Coronary artery (tissue), 2 donors: Measurements from ENCODE around the gene OR1D2.
"Not testable (repeated sequence)": the region's sequence is repeated elsewhere in the genome, so short reads cannot be mapped to it uniquely, and the experiment has no call there.

Experiments used
- DNase-seq: peaks from one replicate; pipeline ENCODE4 v3.0.0-alpha.2; 2017; ENCODE audit warnings: low spot score
- H3K27ac ChIP-seq, 2 donors: fragments of 200-600 bp; sonication (generic); one replicate each; pipeline ENCODE4 v1.5.1; 2016 to 2019
- H3K4me3 ChIP-seq: fragments of 200-600 bp; sonication (generic); 2 replicates; pipeline ENCODE4 v1.5.1; 2016; ENCODE audit warnings: mild to moderate bottlenecking, moderate library complexity
- TF ChIP-seq, protein P1 (sequence below): fragments of 200-600 bp; sonication (generic); IDR thresholded peaks from one replicate; pipeline ENCODE4 v1.5.1; 2019; ENCODE audit warnings: antibody characterized with exemption

OR1D2 gene, protein sequence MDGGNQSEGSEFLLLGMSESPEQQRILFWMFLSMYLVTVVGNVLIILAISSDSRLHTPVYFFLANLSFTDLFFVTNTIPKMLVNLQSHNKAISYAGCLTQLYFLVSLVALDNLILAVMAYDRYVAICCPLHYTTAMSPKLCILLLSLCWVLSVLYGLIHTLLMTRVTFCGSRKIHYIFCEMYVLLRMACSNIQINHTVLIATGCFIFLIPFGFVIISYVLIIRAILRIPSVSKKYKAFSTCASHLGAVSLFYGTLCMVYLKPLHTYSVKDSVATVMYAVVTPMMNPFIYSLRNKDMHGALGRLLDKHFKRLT

DNA sequence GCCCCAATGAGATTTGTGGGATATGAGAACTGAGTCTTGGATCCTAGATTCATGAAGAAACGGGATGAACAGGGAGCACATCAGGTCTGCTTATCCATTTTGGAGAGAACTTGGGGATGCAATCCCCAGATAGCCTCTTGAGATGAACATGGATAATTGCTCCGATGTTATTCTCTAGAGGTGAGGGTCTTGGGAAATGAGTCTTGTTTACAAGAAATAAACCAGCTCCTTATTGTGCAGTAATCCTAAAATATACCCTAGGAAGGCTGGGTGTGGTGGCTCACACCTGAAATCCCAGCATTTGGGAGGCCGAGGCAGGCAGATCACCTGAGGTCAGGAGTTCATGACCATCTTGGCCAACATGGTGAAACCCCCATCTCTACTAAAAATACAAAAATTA lies at the start of gene OR1D2:
OR1D2 (minus strand) TSS at position 101 of the 400 bp plus-strand sequence. CDS start 11,426 bp downstream, outside the sequence.
- TF ChIP-seq, protein P1, sequence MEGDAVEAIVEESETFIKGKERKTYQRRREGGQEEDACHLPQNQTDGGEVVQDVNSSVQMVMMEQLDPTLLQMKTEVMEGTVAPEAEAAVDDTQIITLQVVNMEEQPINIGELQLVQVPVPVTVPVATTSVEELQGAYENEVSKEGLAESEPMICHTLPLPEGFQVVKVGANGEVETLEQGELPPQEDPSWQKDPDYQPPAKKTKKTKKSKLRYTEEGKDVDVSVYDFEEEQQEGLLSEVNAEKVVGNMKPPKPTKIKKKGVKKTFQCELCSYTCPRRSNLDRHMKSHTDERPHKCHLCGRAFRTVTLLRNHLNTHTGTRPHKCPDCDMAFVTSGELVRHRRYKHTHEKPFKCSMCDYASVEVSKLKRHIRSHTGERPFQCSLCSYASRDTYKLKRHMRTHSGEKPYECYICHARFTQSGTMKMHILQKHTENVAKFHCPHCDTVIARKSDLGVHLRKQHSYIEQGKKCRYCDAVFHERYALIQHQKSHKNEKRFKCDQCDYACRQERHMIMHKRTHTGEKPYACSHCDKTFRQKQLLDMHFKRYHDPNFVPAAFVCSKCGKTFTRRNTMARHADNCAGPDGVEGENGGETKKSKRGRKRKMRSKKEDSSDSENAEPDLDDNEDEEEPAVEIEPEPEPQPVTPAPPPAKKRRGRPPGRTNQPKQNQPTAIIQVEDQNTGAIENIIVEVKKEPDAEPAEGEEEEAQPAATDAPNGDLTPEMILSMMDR, result no peak
- DNase-seq, result no peak
- Histone ChIP-seq H3K4me3 (no peak within 1 kb of the TSS), H3K27ac (no peak within 1 kb of the TSS)

DNA sequence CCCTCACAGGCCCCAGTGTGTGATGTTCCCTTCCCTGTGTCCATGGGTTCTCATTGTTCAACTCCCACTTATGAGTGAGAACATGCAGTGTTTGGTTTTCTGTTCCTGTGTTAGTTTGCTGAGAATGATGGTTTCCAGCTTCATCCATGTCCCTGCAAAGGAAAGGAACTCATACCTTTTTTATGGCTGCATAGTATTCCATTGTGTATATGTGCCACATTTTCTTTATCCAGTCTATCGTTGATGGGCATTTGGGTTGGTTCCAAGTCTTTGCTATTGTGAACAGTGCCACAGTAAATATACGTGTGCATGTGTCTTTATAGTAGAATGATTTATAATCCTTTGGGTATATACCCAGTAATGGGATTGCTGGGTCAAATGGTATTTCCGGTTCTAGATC lies 33.3 kb upstream of the OR1D2 start:
- not testable (repeated sequence) for DNase-seq, H3K4me3 ChIP-seq, H3K27ac ChIP-seq

DNA sequence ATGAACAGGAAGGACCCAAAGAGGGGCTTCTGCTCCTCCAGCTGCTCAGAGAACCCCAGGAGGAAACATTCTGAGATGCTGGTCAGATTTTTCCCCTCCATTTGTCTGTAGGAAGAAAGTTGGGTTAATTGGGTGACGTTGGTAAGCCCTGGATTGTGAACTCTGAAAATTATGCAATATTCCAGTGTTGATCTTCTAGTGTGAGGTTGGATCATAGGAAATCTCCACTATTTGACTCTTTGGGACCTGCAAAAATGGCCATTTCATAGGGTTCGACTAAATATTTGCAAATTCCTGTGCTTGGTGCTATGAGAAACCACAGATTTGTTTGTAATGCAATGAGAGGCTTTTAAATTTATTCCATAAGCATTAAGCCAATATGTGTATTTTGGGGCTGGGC lies 23.2 kb upstream of the OR1D2 start, which contains the start of gene OR1G1:
OR1G1 (minus strand) TSS at position 101 of the 400 bp plus-strand sequence; CDS start at position 101, 0 bp downstream.
- Histone ChIP-seq H3K4me3 (no peak within 1 kb of the TSS), H3K27ac (no peak within 1 kb of the TSS)
- TF ChIP-seq, protein P1, result no peak
- DNase-seq, result no peak

DNA sequence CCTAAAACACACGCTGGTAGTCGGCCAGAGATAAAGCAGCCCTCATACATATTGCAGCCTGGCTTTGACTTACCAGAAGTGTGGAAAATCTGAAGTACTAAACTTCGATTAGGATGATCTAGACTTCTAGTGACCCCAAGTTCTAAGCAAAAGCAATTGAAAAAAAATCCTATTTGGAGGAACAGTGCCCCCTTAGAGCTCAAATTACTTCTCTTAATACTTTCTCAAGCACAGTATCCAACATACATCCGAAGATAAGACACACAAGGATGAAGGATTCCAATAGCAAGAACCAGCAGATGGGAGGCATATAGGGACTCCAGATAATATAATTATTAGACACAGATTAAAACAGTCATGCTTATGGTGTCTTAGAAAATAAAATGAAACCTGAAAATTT lies 30.4 kb downstream of the OR1D2 start:
- H3K4me3 ChIP-seq, H3K27ac ChIP-seq, DNase-seq: not testable (repeated sequence)

DNA sequence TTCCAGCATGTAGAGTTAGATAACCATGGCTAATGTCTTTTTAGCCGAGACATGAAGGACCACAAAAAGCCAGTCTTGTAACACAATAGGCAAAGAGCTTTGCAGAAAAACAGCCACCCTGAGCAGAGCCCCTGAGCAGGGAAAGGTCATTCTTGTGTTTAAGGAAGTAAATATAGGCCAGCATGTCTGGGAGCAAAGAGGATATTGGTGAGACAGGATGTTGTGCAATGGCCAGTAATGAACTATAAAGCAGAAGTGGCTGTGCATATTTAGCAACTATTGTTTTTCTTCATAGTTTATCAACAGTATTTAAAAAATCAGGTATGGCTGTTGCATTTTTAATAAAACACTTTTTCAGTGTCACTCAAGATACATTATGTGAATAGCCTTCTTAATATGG lies 39.0 kb downstream of the OR1D2 start:
- H3K27ac ChIP-seq, H3K4me3 ChIP-seq, DNase-seq: not testable (repeated sequence)

DNA sequence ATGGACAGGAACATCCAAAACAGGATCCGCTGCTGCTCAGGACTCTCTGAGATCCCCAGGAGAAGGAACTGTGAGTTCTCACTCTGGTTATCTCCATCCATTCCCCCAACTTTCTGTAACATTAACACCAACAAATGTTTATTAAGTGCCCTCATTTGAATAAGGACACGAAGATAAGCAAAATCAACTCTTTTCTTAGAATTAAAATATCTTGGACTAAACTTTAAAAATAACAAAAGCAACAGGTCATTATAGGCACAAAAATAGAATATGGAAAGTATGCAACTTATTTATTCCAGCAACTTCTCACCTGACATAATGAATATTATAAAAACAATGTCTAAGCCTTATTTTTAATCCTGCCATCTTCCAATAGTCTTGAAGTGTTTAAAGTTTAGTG lies 40.7 kb downstream of the OR1D2 start, which contains the start of gene OR1D5:
OR1D5 (minus strand) TSS at position 101 of the 400 bp plus-strand sequence; CDS start at position 101, 0 bp downstream.
- H3K27ac ChIP-seq, H3K4me3 ChIP-seq, DNase-seq: not testable (repeated sequence)

DNA sequence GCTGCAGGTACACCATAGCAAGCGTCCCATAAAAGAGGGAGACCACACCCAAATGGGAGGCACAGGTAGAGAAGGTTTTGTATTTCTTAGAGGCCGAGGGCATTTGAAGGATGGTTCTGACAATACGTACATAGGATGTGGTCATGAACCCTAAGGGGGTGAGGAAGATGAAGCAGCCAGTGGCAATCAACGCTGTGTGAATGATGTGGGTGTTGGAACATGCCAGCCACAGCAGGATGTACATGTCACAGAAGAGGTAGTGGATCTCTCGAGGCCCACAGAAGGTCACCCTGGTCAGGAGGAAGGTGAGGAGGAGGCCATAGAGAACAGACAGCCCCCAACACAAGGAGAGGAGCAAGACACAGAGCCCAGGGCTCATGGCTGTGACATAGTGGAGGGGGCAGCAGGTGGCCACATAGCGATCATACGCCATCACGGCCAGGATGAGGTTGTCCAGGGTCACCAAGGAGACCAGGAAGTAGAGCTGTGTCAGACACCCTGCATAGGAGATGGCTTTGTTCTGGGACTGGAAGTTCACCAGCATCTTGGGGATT lies 41.3 kb downstream of the OR1D2 start:
- not testable (repeated sequence) for DNase-seq, H3K27ac ChIP-seq, H3K4me3 ChIP-seq

DNA sequence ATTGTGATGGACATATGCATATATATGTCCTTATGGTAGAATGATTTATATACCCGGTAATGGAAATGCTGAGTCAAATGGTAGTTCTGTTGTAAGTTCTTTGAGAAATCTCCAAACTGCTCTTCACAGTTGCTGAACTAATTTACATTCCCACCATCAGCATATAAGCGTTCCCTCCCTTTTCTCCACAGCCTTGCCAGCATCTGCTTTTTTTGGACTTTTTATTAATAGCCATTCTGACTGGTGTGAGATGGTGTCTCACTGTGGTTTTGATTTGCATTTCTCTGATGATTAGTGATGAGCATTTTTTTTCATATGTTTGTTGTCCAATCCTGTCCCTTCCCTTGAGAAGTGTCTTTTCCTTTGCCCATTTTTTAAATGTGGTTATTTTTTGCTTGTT lies 49.4 kb downstream of the OR1D2 start:
- H3K4me3 ChIP-seq, H3K27ac ChIP-seq, DNase-seq: not testable (repeated sequence)

DNA sequence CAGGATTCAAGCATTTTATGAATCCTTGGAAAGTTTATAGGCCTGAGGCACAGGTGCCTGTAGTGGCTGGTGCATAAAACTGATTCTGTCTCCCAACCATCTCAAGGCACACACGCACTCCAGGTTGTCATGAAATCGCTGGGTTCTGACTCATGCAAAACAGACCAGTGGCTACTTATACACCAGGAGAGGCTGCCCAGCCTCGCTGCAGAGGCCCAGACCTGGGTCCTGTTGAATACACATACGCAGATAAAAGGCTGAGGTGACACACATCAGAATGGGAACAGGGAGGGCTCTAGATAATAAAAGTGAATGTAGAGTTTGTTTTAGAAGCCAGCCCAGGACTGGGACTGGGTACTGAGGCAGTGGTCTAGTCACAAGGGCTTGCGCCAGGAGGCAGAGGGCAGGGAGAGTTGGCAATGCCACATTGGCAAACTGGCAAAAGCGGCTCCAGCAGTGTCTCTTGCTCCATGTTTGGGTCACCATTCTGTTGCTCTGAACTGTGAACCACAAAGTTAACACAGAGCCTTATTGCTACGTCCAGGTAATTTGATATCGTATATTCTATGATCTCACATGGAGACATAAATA lies 54.4 kb downstream of the OR1D2 start:
- Histone ChIP-seq H3K4me3 (peak overlapping the region; percentile 73), H3K27ac (no peak overlapping the region)
- DNase-seq, result peak; percentile 41
- TF ChIP-seq, protein P1, result no peak

DNA sequence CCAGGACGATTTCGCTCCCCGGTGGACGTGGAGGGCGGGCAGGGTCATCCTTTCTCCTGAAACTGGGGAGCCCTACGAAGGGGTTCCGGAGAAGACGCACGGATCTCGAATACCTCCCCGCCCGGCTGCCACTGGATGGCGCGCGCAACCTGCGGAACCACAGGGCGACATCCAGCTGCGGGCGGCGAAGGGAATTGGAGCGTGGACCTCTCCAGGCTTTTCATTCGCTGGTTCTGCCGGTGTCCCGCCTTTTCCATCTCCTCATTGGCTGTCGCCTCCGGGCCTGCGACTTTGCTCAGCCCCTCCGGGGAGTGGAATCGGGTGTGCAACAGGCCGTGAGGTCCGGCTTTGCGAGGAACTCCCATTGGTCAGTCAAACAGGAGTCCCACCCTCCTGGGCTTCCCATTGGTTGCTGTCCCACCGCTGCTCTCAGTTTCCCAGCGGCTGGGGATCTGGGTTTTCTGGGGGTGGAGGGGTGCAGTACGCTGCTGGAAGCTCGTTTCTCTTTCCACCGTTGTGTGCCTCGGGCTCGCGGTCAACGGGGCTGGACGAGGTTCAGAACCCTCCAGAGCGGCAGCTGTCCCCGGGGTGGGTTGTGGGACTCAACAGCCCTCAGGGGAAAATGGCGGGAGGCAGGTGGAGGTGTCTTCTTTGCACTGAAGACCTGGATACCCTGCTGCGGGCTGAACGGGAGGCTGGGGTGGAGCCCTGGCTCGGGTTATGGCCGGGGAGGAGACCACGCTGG lies 55.3 kb downstream of the OR1D2 start:
- DNase-seq, result peak; percentile 98
- Histone ChIP-seq H3K4me3 (peak overlapping the region; percentile 73), H3K27ac (peak overlapping the region in 1 of 2 donors; percentile 56)
- TF ChIP-seq, protein P1, result peak; percentile 51
